Measurements from ENCODE around the gene EID2.

EID2 gene

GRCh38 chr19:39509233-39509632, 30.7 kb downstream of the EID2 start:
- TF ChIP-seq, protein P1, sequence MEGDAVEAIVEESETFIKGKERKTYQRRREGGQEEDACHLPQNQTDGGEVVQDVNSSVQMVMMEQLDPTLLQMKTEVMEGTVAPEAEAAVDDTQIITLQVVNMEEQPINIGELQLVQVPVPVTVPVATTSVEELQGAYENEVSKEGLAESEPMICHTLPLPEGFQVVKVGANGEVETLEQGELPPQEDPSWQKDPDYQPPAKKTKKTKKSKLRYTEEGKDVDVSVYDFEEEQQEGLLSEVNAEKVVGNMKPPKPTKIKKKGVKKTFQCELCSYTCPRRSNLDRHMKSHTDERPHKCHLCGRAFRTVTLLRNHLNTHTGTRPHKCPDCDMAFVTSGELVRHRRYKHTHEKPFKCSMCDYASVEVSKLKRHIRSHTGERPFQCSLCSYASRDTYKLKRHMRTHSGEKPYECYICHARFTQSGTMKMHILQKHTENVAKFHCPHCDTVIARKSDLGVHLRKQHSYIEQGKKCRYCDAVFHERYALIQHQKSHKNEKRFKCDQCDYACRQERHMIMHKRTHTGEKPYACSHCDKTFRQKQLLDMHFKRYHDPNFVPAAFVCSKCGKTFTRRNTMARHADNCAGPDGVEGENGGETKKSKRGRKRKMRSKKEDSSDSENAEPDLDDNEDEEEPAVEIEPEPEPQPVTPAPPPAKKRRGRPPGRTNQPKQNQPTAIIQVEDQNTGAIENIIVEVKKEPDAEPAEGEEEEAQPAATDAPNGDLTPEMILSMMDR (conservative IDR thresholded peaks at IDR 0.05), result no peak
- no peak overlapping the region for H3K27ac ChIP-seq

DNA sequence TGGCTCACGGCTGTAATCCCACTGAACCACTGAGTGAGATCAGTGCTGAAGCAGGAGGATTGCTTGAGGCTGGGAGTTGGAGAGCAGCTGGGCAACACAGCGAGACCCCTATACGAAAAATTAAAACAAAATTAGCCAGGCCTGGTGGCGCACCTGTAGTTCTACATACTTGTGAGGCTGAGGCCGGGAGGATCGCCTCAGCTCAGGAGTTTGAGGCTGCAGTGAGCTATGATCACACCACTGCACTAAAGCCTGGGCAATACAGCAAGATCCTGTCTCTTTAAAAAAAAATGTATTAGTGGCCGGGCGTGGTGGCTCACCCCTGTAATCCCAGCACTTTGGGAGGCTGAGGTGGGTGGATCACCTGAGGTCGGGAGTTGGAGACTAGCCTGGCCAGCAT, 31.3 kb downstream of the EID2 start:
- TF ChIP-seq, protein P1 (conservative IDR thresholded peaks at IDR 0.05), result no peak
- no peak overlapping the region for H3K27ac ChIP-seq

DNA sequence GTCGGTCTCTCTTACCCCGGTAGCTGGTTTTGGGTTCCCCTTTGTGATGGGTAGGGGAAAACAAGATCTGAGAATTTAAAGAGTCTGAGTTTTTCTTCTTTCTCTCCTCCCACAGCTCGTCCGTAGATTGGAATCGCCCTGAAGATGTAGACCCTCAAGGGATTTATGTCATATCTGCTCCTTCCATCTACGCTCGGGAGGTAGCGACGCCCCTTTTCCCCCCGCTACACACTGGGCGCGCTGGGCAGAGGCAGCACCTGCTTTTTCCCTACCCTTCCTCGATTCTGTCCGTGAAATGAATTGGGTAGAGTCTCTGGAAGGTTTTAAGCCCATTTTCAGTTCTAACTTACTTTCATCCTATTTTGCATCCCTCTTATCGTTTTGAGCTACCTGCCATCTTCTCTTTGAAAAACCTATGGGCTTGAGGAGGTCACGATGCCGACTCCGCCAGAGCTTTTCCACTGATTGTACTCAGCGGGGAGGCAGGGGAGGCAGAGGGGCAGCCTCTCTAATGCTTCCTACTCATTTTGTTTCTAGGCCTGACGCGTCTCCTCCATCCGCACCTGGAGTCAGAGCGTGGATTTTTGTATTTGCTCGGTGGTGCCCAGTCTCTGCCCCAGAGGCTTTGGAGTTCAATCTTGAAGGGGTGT, 32.1 kb downstream of the EID2 start:
- peak overlapping the region; percentile 72 for H3K27ac ChIP-seq
- TF ChIP-seq, protein P1 (conservative IDR thresholded peaks at IDR 0.05), result no peak

DNA sequence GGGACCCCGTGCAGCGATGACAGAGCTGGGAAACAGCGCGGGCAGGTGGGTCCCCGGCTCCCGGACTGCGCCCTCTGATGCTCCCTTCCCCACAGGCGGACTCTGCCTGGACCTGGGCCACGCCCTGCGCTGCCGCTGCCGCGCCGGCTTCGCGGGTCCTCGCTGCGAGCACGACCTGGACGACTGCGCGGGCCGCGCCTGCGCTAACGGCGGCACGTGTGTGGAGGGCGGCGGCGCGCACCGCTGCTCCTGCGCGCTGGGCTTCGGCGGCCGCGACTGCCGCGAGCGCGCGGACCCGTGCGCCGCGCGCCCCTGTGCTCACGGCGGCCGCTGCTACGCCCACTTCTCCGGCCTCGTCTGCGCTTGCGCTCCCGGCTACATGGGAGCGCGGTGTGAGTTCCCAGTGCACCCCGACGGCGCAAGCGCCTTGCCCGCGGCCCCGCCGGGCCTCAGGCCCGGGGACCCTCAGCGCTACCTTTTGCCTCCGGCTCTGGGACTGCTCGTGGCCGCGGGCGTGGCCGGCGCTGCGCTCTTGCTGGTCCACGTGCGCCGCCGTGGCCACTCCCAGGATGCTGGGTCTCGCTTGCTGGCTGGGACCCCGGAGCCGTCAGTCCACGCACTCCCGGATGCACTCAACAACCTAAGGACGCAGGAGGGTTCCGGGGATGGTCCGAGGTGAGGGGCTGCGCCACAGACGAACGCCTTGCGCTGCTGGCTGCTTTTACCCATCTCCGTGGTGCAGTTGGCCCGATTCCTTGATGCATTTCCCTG, 32.8 kb downstream of the EID2 start:
- H3K27ac ChIP-seq, result peak overlapping the region; percentile 72
- TF ChIP-seq, protein P1 (conservative IDR thresholded peaks at IDR 0.05), result no peak

- TF ChIP-seq, protein P1 (conservative IDR thresholded peaks at IDR 0.05), result no peak
These were observed 33.4 kb downstream of the EID2 start for GRCh38 chr19:39506598-39506943.

GRCh38 chr19:39502640-39503417, 37.1 kb downstream of the EID2 start:
- TF ChIP-seq, protein P1 (conservative IDR thresholded peaks at IDR 0.05), result peak; percentile 75
- no peak overlapping the region for H3K27ac ChIP-seq

More at GRCh38 chr19:39506598-39506943, 33.4 kb downstream of the EID2 start:
- H3K27ac ChIP-seq, result peak overlapping the region; percentile 72; the same call in 1 of the 2 replicates

- TF ChIP-seq, protein P1 (conservative IDR thresholded peaks at IDR 0.05), result no peak
These were observed 38.6 kb downstream of the EID2 start for GRCh38 chr19:39501340-39501739.

More at GRCh38 chr19:39501340-39501739, 38.6 kb downstream of the EID2 start:
- H3K27ac ChIP-seq, result no peak overlapping the region

All from VCaP (cell line).